ENCODE results near the gene C1orf115. TPM values are rescaled to one million over a fixed set of nuclear protein-coding genes. Genes with fewer than 3 reads are reported as not detected.

The C1orf115 gene
- total and polyA plus RNA-seq, 2 of the 4 experiments (the other 2 are of a cell fraction) = 0.07 to 0.18 TPM

DNA sequence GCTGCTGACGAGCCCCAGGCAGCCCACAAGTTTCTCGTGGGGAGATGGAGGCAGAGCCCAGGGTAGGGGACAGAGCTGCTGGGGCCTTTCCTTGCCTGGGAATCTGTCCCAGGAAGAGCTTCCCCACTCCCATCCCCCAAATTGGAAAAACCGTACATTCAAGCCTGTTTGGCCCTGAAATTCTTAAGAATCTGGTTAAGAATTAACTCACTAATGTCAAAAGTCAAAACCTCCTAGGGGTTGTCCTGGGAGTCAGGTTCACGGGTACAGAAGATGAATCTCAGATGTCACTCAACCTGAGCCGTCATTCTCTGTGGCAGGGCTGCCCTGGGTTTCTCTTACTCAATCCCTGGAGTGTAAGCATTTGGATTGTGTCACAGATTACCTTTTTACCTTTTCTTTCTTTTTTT, 8.4 kb downstream of the C1orf115 start:
- no peaks in the 10 kb centered on the region for H3K79me1 ChIP-seq (ENCODE audit: low read depth in 1 of 2, low read length in 2 of 2)
- in situ Hi-C loops (cut with MboI; ENCODE audit: low sequenced_read_pairs) = no loop called here

More for the DNA sequence above, 8.4 kb downstream of the C1orf115 start:
- H2AFZ ChIP-seq (replicated peaks; ENCODE audit: low read length, poor library complexity) = no peak overlapping the region
- H3K9me1 ChIP-seq (ENCODE audit: insufficient read depth, low read length) = no peaks in the 10 kb centered on the region; the same call in 1 of the 2 replicates
- no TSS peak for BruUV-seq (replicated peaks)
- H3K56ac ChIP-seq (ENCODE audit: extremely low read depth, insufficient read depth, low read length) = no peak overlapping the region
- no peaks in the 10 kb centered on the region for H4K20me1 ChIP-seq (ENCODE audit: insufficient read depth, low read length)
- H2AK9ac ChIP-seq (replicated peaks; ENCODE audit: low read depth, low read length, poor library complexity) = no peak overlapping the region
- H2BK20ac ChIP-seq (ENCODE audit: low read depth, low read length) = no peak overlapping the region
- H2AK5ac ChIP-seq (ENCODE audit: low read depth, low read length) = no peak overlapping the region
- dilution Hi-C loops (cut with HindIII; ENCODE audit: low sequenced_read_pairs, unreplicated experiment) = no loop called here
- intact Hi-C loops (cut with micrococcal nuclease) = no loop called here
- H3K27ac ChIP-seq (ENCODE audit: insufficient read depth, low read length) = no peak overlapping the region
- H3K4ac ChIP-seq (ENCODE audit: low read depth, low read length) = no peak overlapping the region
- ChIA-PET POLR2A (ENCODE audit: unreplicated experiment) (no interaction called here), CTCF (interaction anchor here (1.2 kb wide), 1 partner anchor 9 kb away, joined by 3 read pairs; no protein-coding TSS in a partner anchor)
- no peak overlapping the region for H3K14ac ChIP-seq (replicated peaks; ENCODE audit: low read depth, low read length)
- DNase-seq (no peak), ATAC-seq (ENCODE audit: low read depth) (no peak)
- no peak overlapping the region for H2BK5ac ChIP-seq (ENCODE audit: low read depth, low read length, poor library complexity, severe bottlenecking)
- H3K18ac ChIP-seq (ENCODE audit: low read depth, low read length) = no peak overlapping the region
- H3K23ac ChIP-seq (ENCODE audit: low read depth, low read length) = no peak overlapping the region
- H4K8ac ChIP-seq (ENCODE audit: low read depth in 2 of 2, low read length in 2 of 2) = no peak overlapping the region
- no peak overlapping the region for H3K4me3 ChIP-seq (ENCODE audit: insufficient read depth, low read depth, low read length)
- no peak overlapping the region for H3K9ac ChIP-seq (ENCODE audit: low read depth, low read length)
- no peak overlapping the region for H2BK15ac ChIP-seq (ENCODE audit: low read depth, low read length)
- TF ChIP-seq CHD1 (IDR thresholded peaks at IDR 0.05; ENCODE audit: low read depth, low read length) = no peak
- no peak for TF ChIP-seq RAD21 (IDR thresholded peaks at IDR 0.05; ENCODE audit: low read length)
- no peak for TF ChIP-seq CEBPB (IDR thresholded peaks at IDR 0.05; ENCODE audit: low read depth, low read length)
- TF ChIP-seq, protein P1, sequence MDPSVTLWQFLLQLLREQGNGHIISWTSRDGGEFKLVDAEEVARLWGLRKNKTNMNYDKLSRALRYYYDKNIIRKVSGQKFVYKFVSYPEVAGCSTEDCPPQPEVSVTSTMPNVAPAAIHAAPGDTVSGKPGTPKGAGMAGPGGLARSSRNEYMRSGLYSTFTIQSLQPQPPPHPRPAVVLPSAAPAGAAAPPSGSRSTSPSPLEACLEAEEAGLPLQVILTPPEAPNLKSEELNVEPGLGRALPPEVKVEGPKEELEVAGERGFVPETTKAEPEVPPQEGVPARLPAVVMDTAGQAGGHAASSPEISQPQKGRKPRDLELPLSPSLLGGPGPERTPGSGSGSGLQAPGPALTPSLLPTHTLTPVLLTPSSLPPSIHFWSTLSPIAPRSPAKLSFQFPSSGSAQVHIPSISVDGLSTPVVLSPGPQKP (IDR thresholded peaks at IDR 0.05; ENCODE audit: borderline replicate concordance, low read depth, low read length) = no peak
- TF ChIP-seq BHLHE40 (IDR thresholded peaks at IDR 0.05; ENCODE audit: low read depth, low read length) = no peak
- no peak for TF ChIP-seq POLR2A (IDR thresholded peaks at IDR 0.05; ENCODE audit: low read depth, low read length)
- TF ChIP-seq, protein P2, sequence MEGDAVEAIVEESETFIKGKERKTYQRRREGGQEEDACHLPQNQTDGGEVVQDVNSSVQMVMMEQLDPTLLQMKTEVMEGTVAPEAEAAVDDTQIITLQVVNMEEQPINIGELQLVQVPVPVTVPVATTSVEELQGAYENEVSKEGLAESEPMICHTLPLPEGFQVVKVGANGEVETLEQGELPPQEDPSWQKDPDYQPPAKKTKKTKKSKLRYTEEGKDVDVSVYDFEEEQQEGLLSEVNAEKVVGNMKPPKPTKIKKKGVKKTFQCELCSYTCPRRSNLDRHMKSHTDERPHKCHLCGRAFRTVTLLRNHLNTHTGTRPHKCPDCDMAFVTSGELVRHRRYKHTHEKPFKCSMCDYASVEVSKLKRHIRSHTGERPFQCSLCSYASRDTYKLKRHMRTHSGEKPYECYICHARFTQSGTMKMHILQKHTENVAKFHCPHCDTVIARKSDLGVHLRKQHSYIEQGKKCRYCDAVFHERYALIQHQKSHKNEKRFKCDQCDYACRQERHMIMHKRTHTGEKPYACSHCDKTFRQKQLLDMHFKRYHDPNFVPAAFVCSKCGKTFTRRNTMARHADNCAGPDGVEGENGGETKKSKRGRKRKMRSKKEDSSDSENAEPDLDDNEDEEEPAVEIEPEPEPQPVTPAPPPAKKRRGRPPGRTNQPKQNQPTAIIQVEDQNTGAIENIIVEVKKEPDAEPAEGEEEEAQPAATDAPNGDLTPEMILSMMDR (conservative IDR thresholded peaks at IDR 0.05; ENCODE audit: low read depth, low read length) = no peak
- TF ChIP-seq NFE2L2 (IDR thresholded peaks at IDR 0.05; ENCODE audit: low read depth, low read length) = no peak
- TF ChIP-seq MXI1 (IDR thresholded peaks at IDR 0.05; ENCODE audit: borderline replicate concordance, low read depth, low read length) = no peak
- no peak for TF ChIP-seq SMC3 (IDR thresholded peaks at IDR 0.05; ENCODE audit: low read depth, low read length)
- TF ChIP-seq MAZ (IDR thresholded peaks at IDR 0.05; ENCODE audit: borderline replicate concordance, low read depth, low read length) = no peak
- no peak for TF ChIP-seq RFX5 (IDR thresholded peaks at IDR 0.05; ENCODE audit: low read depth, low read length)
- TF ChIP-seq, protein P3, sequence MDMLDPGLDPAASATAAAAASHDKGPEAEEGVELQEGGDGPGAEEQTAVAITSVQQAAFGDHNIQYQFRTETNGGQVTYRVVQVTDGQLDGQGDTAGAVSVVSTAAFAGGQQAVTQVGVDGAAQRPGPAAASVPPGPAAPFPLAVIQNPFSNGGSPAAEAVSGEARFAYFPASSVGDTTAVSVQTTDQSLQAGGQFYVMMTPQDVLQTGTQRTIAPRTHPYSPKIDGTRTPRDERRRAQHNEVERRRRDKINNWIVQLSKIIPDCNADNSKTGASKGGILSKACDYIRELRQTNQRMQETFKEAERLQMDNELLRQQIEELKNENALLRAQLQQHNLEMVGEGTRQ (IDR thresholded peaks at IDR 0.05; ENCODE audit: low read depth, low read length) = no peak
- no peaks in the 10 kb centered on the region for H3K9me3 ChIP-seq (ENCODE audit: control insufficient read depth, insufficient read depth, low read length)
- H3K27me3 ChIP-seq (ENCODE audit: control insufficient read depth, insufficient read depth, low read length) = peaks cover 17% of the 10 kb centered on the region
- no CpG with 5 or more reads among the region's 5 CpGs for WGBS, 2 experiments (ENCODE audit: extremely low coverage in 2 of 2, insufficient read length in 1 of 2)
- H3K36me3 ChIP-seq (ENCODE audit: control insufficient read depth, insufficient read depth, low read length) = no peaks in the 10 kb centered on the region
- no peak overlapping the region for H4K5ac ChIP-seq (ENCODE audit: low read depth, low read length)
- no peak overlapping the region for H2BK120ac ChIP-seq (ENCODE audit: low read depth, low read length)
- H3K4me1 ChIP-seq (ENCODE audit: control insufficient read depth, insufficient read depth, low read length) = no peaks in the 10 kb centered on the region
- H3K4me2 ChIP-seq (ENCODE audit: low read depth, low read length) = no peak overlapping the region
- H4K91ac ChIP-seq (ENCODE audit: insufficient read depth, low read depth, low read length) = no peak overlapping the region
